ENCODE data around the gene RPL12.

RPL12 gene

DNA sequence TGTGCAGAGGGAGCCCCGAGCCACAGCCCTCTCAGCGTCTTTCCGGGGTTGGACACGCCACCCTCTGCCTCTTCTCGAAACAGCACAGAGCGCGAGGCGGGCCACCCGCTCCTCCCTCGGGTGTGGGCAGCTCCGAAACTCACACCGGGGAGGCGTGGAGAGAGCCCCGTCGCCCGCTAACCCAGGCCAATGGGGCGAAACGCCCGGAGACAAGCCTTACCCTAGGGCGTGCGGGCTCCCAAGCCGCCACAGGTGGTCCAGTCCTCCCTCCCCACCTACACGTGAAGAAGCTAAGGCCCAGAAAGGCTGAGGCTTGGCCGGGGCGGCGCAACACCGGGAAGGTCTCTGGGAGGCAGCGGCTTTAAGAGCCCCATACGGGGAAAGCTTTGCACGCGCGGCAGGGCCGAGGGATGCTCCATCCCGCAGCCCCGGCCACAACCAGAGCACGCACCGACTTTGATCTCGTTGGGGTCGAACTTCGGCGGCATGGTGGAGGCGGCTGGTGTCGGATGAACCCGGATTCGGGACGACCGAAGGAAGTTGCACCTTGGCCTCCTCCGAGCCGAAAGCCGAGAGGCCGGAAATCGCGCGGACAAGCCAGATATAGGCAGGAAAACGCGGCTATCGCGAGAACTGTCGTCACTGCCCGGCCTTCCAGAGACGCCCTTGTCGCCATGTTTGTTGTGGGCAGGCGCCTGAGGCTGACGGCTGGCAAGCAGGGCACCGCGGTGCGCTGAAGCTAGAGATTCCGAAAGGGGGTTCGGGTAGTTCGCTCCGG, at the start of gene RPL12, which contains the start of gene LRSAM1:
RPL12 (minus strand) TSS at position 577 of the 778 bp plus-strand sequence; CDS start at position 488, 89 bp downstream.
LRSAM1 (plus strand) TSS at position 681 of the 778 bp plus-strand sequence. CDS start 3,018 bp downstream, outside the sequence.
- peak; percentile 93 for DNase-seq

DNA sequence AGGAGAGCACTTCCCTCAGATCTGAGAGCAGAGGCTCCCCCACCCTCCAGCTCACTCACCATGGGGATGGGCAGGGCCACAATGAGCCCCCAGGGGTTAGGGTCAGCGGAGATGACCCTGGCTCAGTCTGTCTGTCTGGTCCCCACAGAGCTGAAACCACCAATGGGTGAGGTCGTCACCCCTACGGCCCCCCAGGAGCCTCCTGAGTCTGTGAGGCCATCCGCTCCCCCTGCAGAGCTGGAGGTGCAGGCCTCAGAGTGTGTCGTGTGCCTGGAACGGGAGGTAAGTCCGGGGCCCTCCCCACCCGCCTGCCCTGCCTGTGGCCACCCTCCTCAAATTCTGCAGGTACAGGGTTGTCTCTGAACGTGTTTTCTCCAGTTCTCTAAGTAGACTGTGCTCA, 49.7 kb upstream of the RPL12 start:
- no peak for DNase-seq

DNA sequence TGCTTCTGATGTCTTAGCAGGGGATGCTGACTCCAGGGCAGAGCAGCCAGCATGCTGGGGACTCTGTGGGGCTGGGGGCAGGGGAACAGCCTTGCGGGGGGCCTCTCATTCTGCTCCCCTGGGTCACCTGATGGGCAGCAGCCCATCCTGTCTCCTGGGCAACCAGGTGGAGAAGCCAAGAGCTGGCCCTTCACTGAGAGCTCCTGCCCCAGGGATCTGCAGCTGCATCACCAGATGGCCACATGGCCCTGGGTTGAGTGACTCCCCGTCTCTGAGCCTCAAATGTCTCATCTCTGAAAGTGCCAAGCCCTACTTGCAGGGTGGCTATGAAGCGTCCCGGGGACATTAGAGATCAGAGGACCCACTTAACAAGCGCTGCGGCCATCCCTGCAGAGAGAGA, 49.2 kb upstream of the RPL12 start:
- no peak for DNase-seq

DNA sequence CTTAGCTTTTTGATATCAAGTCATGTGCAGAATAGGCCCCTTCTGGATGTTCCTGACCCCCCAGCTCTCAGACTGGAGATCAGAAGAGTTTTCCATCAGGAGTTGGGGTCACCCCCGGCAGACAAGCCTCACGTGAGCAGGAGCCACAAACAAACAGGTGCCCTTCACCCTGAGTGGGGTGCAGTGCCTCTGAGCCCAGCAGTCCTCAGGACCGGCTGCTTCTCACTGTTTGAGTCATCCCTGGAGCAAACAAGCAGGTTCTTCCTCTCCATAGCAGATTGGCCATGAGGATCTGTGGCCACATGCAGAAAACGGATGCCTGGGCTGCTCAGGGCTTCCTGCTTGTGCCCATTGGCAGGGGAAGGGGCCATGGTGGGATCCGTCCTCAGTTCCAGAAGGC, 47.1 kb upstream of the RPL12 start:
- DNase-seq: no peak

DNA sequence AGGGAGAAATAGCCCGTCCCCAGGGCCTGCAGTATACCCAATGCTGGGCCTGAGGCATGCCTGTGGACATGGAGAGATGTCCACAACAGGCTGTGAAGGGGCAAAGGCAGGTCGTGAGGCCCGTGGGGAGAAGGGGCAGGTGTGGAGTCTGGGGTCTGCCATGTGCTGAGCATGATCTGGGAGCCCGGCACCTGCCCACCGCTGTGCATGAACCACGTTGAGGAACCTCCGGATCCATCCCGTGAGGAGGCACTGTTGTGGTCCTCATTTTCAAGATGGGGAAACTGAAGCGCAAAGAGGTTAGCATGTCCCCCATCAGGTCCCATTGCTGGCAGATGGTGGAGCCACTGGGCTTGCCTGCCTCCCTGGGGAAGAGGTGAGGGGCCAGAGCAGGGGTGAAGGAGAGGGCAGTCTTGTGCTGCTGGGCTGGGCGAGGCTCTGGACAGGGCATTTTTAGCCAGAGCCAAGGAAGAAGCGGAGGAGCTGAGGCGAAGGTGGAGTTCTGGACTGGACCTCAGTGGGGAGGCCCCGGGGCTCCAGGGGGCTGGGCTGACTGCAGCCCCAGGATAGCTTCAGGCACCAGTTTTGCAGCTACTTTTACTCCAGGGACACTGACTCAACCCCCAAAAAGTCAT, 46.6 kb upstream of the RPL12 start:
- DNase-seq: no peak

DNA sequence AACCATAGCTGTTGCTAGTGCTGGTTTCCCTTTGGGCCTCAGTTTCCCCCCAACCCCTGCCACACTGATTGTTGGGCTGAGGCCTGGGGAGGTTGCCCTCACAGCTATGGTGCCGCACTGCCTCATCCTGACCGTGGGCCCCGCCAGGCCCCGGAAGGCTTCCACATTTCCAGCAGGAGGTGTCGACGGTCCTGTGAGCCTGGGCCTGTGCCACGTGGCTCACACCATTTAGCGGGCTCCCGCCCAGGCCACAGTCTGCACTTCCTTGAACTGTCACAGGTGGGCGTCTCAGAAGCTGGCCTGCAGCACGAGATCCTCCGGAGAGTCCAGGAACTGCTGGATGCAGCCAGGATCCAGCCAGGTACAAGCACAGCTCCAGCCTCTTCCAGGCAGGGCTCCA, 45.8 kb upstream of the RPL12 start:
- DNase-seq: no peak

DNA sequence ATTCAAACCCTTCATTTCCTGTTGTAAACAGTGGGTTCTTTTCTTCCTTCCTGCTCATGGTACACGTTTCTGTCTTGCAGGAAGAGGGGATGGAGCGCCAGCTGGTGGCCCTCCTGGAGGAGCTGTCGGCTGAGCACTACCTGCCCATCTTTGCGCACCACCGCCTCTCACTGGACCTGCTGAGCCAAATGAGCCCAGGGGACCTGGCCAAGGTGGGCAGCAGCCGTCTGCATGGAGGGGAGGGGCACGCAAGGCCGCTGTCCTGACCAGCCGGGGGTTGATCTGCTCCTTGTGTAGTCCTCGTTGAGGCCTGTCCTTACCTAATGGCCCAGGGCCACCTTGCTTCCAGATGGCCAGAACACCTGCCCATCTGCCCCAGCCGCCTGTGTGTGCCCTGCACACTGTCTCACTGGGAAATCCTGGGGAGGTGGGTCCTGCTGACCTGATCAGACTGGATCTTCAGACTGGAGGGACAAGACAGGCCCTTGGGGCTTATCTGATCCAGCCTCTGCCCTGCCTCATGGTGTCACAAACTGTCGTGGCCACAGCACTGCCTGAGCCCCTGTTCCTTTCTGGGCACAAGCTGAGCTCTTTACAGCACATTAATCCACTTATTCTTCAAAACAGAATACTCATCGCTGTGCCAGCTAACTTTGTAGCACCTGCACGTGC, 44.8 kb upstream of the RPL12 start:
- DNase-seq: no peak

DNA sequence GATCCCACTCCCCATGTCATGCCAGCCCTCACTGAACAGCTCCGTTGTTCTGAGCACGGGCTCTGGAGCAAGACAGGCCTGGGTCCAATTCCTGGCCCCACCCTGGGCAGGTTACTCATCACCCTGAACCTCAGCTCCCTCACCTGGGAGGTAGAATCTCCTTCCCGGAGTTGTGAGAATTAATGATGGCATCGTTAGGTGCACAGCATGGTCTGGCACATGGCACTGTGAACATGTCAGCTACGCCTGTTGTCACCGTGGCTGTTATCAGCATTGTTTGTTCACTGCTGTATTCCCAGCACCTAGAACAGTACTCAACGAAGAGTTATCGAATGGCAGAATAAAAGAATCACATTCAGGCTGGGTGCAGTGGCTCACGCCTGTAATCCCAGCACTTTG, 43.1 kb upstream of the RPL12 start:
- DNase-seq: no peak

DNA sequence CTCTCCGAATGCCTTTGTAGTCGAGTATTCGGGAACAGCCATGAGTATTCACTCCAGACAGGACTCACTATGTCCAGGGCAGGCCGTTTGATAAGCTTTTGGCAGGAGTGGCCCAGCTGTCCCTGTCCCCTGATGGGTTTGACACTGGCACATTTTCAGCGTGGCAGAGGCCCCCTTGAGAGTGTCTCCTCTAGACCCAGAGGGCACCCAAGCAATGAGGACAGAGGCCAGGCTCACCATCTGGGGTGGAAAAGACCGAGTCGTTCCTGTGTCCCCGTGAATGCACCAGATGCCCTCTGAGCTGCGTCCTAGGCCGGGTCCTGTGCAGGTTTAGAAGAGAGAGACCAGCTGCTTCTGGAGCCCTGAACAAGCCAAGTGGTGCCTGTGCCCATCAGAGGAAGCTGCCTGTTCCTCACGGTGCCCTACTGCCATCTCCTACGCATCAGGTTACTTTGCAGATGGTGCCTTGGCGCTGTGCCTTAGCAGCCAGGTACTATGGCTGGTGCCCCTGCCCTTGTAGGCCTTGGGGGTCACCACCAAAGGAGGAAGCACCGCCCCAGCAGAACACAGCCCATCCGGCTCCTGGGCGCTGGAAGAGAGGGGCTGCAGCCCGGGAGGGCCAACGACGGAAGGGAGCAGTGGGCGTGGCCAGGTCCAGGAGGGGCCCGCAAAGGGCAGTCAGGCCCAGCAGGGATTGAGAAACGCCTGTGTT, 42.5 kb upstream of the RPL12 start:
- no peak for DNase-seq

DNA sequence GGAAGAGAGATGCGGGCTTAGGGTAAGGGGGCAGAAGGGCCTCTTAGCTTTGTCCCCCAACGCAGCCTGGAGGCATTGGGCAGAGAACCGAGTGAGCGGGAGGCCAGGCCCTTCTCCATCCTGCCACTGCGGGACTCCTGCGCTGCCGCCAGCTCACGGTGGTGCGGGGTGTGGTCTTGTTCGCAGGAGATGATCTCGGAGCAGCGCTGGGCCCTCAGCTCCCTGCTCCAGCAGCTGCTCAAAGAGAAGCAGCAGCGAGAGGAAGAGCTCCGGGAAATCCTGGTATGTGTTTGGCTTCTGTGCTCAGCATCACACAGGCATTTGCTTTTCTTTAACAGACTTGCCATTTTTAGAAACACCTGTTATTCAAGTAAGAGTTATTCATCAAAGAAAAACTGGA, 41.4 kb upstream of the RPL12 start:
- no peak for DNase-seq

DNA sequence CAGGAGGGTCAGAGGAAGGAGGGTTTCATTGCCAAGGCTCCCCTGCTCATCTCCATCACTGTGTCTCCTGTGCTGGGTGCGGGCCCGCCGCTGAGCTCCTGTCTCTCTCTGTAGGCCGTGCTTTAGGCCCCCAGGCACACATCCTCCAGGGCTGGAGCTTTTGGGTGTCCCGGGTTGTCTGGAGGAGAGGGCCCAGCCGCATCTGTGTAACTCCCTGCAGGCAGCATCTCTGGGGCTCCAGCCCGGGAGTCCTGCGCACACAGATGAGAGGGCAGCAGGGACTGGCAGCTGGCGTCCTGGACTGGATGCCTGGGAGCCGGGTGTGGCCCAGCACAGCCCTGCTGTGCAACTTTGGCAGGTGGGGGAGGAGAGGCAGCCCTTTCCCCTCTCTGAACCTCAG, 40.3 kb upstream of the RPL12 start:
- DNase-seq: no peak

DNA sequence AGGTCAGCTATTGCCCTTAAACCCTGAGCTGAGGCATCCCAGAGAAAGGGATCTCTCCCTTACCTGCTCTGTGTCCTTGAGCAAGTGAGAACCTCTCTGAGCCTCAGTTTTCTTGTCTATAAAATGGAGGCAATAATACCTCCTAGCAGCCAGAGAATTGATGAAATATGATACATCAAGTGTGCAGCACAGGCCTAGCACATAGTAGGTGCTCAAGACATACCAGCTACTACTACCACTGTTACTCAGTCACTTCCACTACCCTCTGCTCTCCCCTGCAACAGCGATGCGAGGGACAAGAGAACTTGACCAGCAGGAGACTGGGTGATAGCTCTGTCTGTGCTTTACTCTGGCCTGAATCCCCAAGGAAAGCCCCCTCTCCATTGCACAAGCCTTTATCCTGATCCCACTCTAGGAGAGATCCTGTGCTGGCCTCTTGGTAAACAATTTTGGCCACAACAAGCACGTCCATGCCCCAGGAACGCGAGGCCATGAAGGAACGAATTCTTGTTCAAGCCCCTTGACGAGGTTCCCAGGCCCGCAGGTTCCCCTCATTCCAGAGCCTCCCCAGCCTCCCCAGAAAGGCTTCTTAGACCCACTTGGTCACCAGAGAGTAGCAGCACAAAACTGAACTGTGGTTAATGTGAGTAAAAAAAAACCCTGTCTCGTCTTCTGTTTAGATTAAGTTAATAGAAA, 39.5 kb upstream of the RPL12 start:
- no peak for DNase-seq

DNA sequence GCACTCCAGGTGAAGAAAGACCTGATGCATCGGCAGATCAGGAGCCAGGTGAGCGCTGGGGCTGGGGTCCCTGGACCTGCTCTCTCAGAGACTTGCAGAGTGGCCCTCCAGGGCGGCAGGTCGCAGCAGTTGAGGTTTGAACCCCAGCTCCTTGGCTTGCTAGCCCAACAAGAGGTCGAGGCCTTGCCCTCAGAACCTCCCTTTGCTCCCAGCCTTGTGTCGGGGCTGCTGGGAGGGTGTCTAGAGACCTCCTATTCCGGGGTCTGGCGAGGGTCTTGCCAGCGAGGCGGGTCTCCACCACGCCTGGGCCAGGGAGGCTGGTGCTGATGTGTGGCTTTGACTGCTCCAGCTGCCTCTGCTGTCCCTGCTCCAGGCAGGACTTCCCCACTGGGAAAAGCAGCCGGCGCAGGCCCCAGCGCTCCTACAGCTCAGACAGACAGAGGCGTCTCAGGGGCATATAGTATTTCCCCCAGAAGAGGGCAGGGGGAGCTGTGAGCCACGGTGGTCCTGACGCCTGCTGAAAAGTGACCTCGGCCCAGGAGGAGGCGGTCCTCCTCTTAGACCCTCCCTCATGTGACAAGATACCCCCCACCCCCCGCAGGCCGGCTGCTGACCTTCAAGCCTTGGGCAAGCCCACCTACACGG, 38.4 kb upstream of the RPL12 start:
- no peak for DNase-seq

DNA sequence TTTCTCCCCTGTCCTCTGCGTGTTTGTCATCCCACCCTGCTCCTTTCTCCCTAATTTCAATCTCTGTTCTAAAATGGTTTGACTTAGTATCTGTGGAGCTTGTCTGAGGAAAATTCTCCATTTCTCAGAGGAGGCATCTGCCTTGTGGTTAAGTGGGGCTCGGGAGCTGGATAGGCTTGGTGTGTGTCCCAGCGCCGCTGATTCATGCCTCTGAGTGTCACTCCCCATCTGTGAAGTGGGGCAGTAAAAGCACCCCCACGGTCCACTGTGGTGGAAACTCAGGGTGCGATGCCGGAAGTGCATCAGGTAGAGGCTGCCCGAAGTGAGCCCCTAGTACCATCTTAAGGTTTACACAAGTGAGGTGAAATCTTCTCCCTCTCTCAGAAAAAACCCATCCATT, 37.7 kb upstream of the RPL12 start:
- DNase-seq: no peak

DNA sequence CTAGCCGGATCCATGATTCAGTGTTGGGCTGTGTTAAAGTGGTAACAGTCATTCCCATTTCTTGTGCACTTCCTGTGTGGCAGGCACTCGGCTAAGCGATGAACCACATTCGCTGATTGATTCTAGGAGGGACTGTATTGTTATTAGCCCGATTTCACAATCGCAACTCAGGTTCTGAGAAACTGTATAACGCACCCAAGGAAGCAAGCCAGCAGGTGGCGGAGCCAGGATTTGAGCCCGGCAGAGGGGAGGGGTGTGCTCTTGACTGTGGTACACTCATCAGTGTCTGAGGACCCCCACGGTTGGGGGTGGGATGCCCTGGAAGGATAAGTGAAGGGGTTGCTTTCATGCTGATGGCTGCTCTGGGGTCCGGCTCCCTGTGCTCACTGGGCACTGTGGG, 34.8 kb upstream of the RPL12 start:
- no peak for DNase-seq

DNA sequence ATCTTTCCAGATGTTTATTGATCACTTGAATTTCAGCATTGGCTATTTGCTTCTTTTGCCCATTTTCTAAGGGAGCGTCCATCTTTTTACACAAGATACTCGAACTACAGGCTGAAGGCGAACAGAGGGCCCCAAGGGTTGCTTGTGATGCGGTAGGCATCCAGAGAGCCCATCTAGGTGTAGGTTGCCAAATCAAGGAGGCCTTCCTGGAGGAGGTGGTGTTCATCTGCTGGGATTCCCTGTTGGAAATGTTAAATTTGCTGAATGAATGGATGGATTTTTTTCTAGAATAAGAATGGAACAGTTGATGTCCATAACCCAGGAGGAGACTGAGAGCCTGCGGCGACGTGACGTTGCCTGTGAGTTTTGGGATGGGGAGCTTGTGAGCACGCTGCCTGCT, 31.5 kb upstream of the RPL12 start:
- no peak for DNase-seq

DNA sequence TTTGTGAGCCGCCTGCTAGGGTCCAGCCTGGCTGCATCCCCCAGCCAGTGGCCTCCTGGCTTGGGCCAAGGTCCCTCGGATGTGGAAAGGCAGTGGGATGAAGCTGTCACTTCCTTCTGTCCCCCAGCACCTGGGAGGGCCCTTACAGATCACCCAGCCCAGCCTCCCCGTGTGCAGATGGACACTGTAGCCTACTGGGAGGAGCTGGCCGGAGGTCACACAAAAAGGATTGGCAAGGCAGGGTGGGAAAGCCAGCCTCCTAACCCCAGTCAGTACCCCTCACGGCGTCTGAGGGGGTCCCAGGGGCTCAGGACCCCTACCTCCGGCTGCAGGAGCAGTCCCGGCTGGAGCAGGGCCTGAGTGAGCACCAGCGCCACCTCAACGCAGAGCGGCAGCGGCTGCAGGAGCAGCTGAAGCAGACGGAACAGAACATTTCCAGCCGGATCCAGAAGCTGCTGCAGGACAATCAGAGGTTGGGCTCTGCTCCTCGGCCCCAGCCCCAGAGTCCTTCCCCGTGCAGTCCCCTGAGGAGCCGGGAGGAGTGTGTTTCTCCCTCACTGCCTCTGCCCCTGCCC, 28.4 kb upstream of the RPL12 start:
- no peak for DNase-seq

DNA sequence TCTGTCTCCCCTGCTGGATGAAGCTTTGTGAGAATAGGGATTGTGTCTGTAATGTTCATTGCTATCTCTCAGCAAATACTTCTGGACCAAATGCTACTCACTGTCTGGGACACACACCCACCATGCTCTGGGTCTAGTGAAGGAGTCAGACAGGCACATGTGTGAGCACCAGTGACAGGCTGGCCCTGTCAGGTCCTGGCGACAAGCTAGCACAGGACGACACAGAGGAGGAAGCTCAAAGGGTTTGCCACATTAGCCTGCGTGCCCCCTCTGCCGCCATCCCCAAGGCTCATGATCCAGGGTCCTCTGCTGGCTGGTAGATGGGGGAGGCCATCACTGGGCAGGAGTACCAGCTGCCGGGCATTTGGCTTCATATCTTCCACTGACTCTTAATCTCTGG, 23.4 kb upstream of the RPL12 start:
- no peak for DNase-seq

DNA sequence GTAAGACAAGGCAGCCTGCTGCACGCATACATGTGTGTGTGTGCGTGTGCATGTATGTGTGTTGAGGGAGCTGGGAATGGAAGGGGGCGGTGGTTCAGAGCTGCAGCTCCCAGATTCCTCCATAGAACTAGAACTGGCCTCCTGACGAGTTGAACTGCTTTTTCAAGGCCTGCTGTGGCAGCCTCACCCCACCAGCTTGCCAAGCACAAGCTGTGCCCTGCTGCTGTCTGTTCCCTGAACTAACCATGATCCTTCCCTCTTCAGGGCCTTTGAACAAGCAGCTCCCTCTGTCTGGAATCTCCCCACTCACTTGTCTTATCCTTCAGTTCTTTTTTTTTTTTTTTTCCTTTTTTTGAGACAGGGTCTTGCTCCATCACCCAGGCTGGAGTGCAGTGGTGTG, 22.7 kb upstream of the RPL12 start:
- no peak for DNase-seq

DNA sequence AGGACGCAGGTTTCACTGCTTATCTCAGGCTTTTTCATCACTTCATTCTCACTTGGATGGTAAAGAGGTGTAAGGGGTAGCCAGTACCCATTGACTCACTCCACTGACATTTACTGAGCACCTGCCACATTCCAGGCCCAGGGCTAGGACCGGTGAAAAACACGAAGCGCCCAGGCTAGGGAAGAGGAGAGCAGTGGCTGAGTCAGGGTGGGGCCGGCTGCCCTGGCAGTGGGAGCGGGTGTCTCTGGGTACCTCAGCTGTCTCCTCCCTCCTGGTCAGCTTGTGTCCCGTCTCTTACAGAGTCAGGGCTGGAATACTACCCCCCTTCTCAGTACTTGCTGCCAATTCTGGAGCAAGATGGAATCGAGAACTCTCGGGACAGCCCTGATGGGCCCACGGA, 22.3 kb upstream of the RPL12 start:
- DNase-seq: no peak

DNA sequence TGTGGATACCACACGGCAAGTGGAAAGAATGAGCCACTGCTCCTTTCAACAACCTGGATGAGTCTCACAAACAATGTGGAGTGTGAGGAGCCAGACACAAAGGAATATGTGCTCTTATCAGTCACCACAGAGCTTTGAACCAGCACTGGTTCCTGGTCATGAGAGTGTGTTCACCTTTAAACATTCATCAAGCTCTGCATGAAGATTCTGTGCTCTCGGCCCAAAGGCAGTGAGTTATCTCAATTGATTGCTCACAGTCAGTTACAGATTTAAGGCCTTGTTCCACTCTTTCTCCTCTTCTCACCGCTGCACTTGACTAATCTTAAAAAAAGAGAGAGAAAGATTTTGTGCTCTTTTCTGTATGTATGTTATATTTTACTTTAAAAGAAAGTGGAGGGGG, 19.5 kb upstream of the RPL12 start:
- DNase-seq: no peak

DNA sequence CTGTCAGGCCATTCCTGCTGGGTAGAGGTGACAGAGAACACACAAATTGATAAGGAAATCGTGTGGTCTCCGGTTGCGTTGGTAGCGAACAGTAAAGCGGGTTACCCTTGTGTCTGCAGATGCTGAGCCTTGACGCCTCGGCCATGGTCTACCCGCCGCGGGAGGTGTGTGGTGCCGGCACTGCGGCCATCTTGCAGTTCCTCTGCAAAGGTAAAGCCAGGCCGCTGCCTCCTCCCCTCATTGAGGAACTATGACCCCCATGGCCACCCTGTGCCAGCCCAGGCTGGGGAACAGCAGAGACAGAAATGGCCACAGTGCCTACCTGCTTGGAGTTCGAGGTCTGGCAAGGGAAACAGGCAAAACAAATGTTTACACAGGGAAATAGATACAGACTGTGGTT, 16.4 kb upstream of the RPL12 start:
- DNase-seq: no peak
